Kidney capillary endothelial cell (primary cell): ENCODE results near the gene NPR3.

Experiments
- DNase-seq: peaks from one replicate; pipeline ENCODE4 v3.0.0-alpha.2; 2018; ENCODE audit warnings: low spot score

NPR3 gene

DNA sequence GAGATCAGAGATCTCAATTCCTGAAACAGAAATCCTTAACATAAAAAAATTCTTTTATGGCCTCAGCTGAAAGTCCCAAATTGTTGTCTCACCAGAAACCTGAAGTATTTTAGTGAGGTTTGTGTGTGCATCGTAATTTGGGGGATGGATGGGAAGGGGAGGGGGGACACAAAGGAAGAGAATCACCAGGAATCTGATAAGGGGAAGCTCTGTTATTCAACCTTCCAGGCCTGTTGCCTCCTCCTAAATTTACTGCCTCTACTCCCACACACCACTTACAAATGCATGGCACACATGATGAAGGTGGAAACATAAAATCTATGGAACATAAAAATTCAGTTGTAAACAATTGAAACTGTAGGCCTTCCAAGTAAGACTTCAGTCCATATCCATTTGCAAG, 97.7 kb downstream of the NPR3 start:
- DNase-seq, result no peak

DNA sequence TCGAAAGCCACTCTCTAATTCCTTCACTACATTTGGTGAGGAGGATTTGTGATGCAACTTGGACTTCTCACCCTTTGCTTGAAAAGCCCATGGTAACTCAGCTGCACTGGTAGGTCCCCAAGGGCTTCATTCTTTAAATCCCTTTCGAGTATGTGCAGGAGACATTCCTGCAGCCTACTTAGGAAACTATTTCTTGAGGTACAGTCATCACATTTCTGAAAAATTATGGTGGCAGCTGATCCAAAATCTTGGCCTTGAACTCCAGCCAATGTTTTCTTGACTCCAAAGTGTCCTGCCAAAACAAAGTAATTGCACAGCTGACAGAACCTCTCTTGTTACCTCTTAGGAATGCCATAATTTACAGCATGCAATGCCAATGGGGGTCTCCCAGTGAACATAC, 99.7 kb downstream of the NPR3 start:
- no peak for DNase-seq

DNA sequence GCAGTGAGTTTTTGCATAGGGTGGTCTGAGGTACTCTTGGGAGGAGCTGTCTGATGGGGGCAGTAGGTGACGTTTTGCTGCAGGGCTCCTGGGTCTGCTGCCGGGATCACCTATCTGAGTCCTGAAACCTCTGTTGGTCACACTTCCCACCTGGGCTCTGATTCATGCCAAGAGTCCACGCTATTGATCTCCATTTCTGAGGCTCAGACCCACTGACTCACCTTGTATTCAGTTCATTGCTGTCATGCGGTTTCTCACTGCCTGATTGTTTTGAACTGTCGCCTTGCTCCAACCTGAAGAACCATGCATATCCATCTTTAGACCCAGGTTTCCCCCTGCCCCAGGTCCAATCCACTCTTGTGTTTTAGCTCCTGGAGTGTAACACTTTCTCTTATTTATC, 101.3 kb downstream of the NPR3 start:
- no peak for DNase-seq

DNA sequence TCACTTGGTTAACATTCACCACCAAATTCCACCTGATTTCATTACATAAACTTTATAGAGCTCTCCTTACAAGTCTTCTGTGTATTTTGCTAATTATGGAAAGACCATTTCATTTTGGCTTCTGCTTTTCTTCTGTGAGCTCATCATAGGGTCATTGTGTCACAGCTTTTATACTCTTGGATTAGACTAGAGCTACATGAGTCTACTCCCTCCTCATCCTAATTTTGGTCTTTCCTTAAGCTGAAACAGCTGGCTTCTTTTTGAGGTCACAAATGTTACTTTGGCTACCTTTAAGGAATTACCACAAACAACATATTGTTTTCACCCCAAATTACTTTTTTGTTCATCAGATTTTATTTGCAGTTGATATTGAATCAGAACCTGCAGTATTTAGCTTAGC, 103.0 kb downstream of the NPR3 start:
- DNase-seq, result no peak

DNA sequence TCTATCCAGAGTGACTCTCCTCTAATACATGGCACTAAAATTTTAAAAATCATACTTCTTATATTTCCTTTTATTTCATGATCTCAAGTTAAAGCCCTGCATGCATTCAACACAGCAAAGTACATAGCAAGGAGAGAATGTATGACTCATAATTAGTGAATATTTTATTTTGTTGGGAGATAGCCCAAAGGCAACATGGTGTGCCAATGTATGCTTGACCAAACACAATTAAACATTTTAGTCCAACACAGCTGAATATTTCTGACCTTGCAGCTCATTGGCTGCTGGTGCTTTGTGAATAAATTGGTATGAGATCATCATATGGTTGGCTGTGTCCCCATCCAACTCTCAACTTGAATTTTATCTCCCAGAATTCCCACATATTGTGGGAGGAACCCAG, 103.5 kb downstream of the NPR3 start:
- no peak for DNase-seq

DNA sequence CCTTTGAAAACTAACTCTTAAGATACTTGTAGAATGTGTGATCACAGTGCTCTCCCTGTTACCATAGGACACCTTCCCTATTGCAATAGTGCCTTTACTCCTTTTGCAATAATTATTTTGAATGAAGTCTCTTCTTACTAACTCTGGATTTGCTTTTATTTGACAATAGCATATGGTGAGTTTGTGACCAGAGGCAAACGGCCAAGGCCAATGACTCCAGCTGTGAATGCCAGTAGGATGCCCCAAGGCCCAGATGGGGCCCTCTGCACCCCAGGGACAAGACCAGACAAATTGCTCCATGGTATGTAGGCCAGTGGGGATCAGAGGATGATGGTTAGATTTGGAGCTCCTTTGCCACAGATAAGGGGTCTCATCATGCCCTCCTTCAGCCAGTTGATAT, 116.9 kb downstream of the NPR3 start:
- DNase-seq, result no peak

DNA sequence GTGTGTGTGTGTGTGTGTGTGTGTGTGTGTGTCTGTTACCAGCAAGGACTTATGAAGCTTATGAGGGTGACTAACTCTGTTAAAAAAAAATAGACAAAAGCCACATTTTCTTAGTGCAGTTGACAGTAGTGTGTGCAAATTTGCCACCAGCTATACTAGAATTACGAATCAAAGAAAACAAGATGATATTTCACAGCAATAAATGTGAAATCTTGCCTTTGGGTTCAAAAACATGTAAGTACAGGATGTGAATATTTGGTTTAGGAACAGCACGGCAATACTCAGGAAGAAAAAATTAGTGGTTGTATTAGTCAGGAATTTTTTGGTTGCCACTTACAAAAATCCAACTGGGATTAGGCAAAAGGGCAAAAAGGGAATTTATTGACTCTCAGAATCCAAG, 117.4 kb downstream of the NPR3 start:
- DNase-seq, result no peak

DNA sequence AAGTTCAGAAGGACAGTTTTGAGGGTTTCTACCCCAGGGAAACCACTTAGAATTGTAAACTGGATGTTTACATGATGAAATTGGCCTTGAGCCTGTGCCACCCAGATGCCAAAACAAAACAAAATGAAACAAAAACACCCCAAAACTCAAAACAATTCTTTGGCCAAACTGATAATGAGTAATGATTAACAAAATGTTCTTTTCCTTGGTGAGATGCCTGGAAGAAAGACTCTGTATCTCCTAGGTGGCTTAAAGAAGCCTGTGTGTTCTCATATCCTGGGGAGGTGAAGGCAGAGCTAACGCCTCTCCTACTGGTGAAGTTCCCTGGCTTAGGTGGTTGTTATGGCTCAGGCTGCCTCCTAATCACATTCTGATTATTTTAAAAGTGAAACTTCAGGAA, 120.5 kb downstream of the NPR3 start:
- no peak for DNase-seq

DNA sequence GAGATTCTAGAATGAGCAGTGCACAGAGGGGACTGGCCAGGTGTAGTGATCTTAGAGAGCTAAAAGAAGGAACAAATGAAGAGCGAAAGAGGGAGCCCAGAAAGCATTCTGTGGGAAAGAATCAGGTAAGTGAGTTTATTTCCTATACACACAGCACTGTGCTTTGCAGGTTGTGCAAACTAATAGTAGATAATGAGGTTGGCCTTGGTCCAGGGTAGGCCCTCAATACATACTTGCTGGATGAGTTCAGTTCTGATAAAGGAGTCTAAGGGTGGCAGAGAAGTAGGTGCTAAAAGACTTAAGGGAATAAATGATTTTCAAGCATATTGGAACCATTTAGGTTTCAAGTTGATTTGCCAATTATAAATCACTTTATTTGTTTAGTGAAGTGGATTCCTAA, 122.0 kb downstream of the NPR3 start:
- DNase-seq, result no peak

DNA sequence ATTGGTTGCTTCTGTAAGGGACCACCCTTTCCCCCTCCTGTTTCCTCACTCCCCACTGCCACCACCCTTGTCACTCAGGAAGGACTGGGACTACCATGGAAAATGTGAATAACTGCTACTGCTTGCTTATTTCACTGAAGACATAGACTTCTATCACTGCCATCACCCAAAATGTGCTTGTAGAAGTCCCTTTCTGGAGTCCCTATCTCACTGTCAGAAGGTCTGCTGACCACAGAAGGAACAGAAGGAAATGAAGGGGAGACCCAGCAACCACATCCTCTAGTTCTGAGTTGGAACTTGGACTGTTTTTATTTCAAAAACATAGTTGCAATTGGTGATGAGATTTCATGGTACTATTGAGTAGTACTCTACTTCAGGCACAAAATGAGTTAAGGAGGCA, 122.5 kb downstream of the NPR3 start:
- no peak for DNase-seq

DNA sequence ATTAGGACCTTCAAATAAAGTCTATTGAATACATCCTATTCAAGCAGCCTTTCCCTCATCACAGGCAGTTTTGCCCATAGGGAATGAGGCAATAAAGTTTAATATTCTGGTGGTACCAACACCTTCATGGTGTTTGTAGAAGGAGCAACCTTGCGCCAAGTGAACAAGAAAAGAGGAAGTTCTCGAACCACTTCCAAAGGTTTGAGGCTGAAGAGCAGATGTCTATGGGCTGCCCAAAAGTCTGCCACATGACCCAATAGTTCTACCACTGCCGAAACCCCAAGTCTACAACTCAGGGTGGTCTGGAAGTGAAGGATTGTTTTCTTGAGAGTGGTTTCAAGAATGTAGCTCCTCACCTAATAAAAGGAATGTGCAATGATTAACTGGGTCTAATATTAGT, 123.1 kb downstream of the NPR3 start:
- no peak for DNase-seq

DNA sequence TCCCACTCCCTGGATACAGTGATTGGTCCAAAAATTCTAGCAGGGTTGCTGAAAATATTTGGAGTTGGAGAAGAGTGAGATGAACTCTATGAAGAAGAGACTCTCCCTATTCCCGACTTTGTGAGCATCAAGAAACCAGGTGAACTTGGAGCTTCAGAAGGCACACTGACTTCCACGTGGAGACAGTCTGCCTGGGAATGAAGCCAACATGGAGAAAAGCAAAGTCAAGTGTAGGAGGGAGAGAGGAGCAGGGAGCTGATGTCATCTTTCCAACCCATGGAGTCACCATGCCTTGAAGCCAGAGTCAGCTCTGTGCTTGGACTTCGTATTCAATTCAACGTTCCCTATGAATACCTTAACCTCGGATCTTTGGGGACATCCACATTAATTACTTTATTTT, 125.1 kb downstream of the NPR3 start:
- DNase-seq, result no peak

DNA sequence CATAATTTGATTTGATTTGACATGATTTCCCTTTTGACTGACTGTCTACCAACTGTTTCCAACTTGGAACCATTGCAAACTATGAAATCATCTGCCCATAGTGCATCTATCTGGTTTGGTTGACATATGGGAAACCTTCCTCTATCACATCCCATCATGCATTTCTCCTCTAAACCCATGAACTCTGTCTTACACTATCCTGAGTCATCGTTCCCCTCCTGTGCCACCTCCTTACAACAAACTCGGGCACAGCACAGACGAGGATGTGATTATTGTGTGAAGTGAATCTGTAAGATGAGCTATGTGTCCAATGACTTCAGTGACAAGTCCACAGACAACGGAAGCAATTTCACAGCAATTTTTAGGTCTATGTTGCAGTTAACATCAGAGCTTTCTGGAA, 126.1 kb downstream of the NPR3 start:
- no peak for DNase-seq

DNA sequence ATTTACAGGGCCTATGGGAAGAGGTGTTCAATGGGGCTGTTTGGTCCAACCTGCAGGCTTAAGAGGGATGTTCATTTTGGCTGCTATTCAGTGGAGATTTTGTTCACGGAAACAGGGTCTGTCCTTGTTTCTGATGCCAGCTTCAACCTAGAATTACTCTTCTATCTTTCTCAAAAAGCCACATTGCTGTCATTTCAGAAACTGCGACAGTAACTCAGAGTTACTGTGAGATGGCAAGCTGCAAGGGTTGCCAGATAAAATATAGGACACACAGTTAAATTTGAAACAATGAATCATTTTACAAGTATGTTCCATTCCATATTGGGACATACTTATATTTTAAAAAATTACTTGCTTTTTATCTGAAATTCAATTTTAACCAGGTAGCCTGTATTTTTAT, 128.0 kb downstream of the NPR3 start:
- no peak for DNase-seq

DNA sequence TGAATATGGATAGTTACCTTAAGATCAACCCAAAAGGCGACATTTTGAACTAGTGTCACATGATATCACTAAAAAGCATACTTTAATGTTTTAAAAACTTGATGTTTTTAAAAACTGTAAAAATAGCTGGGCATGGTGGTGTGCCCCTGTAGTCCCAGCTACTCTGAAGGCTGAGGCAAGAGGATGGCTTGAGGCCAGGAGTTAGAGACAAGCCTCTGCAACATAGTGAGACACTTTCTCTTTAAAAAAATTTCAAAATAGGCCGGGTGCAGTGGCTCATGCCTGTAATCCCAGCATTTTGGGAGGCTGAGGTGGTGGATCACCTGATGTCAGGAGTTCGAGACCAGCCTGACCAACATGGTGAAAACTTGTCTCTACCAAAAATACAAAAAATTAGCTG, 129.5 kb downstream of the NPR3 start:
- DNase-seq, result no peak
